EH (cell line): Measurements from ENCODE around the gene HLF.

Source experiments
- DNase-seq: peaks from one replicate; pipeline ENCODE4 v3.0.0-alpha.2; 2015; ENCODE audit warnings: low read depth

HLF gene

DNA sequence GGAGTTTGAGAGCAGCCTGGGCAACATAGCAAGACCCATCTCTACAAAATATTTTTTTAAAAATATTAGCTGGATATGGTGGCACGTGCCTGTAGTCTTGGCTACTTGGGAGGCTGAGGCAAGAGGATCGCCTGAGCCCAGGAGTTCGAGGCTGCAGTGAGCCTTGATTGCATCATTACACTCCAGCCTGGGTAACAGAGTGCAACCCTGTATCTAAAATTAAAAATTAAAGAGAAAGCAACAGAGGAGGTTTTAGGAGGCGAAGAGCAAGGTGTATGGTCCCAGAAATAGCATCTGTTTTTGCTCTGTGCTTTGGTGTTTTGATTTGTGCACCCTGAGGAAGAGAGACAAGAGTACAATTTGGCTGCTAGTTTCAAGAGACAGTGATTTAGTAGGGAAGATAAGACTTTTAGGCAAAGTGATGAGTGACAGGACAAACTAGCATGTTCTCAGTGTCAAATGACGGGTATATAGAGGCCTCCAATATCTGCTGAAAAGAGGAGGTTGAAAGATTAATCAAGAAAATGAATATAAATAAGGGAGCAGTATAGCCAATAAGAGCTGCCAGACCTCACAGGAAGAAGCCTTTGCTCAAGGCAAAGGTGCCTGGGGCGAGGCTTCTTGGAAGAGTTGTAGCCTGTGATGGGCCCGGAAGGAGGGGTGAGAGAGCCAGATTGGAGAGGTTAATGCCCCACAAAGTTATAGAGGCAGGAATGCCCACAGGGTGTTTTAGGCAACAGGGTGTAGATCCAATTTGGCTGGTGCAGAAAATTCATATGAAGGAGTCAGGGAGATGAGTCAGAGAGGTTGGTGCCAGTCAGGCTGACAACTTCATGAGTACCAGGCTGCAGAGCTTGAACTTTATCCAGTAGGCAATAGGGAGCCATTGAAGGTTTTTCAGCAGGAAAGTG is 11.4 kb downstream of the HLF start:
- no peak for DNase-seq

- no peak for DNase-seq
Measured at GRCh38 chr17:55278173-55278961, 13.6 kb downstream of the HLF start.

DNA sequence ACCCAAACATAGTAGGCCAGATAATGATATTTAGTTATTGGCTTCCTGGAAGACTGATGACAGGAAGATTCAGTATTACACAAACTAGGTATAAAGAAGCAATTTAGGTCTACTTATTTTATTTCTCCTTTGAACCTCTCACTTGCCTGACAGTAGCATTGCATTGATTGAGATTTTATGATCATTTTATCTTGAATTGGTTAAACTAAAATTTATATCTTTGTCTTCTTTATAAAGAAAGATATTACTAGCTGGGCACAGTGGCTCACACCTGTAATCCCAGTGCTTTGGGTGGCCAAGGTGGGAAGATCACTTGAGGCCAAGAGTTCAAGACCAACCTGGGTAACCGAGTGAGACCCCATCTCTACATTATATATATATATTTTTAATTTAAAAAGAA is 14.4 kb downstream of the HLF start:
- DNase-seq: no peak

DNA sequence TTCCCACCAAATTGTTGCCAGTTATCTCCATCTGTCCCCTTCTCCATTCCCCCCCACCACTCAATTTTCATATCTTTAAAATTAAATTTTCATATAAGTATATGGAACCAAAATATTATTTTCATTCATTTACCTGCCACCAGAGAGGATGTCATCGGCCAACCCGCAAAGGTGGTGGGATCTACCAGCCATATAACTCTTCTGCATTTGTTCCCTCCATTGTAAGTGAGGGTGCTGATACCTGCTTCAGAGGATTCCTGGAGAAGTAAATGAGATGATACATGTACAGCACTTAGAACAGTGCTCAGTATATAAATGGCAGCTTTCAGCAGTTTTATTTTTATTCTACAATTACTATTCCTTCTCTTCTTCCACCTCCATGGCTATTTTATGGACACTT is 15.0 kb downstream of the HLF start:
- DNase-seq: no peak

DNA sequence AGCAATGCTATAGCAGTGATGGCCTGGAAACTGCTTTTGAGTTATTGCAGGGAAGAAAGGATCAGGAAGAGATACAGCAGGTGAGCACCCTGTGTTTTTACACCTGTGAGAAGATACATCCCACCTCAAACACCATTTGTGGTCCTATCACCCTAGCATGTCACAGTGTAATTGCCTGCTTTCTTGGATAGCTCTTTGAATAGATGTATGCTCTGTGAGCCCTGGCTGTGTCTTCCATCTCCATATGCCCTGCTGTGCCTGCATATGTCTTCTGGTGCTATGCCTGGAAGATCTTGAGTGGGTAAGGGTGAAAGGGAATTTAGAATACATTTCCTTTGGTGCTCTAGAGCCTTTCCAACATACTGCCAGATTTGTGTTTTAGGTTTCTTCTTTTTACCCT is 15.5 kb downstream of the HLF start:
- no peak for DNase-seq

GRCh38 chr17:55281649-55282378 is 17.1 kb downstream of the HLF start:
- DNase-seq: no peak

- no peak for DNase-seq
Measured at GRCh38 chr17:55282379-55282702, 17.6 kb downstream of the HLF start.

- DNase-seq: no peak
Measured at GRCh38 chr17:55282741-55283140, 18.0 kb downstream of the HLF start.

- DNase-seq: no peak
Measured at GRCh38 chr17:55283256-55283965, 18.7 kb downstream of the HLF start.

DNA sequence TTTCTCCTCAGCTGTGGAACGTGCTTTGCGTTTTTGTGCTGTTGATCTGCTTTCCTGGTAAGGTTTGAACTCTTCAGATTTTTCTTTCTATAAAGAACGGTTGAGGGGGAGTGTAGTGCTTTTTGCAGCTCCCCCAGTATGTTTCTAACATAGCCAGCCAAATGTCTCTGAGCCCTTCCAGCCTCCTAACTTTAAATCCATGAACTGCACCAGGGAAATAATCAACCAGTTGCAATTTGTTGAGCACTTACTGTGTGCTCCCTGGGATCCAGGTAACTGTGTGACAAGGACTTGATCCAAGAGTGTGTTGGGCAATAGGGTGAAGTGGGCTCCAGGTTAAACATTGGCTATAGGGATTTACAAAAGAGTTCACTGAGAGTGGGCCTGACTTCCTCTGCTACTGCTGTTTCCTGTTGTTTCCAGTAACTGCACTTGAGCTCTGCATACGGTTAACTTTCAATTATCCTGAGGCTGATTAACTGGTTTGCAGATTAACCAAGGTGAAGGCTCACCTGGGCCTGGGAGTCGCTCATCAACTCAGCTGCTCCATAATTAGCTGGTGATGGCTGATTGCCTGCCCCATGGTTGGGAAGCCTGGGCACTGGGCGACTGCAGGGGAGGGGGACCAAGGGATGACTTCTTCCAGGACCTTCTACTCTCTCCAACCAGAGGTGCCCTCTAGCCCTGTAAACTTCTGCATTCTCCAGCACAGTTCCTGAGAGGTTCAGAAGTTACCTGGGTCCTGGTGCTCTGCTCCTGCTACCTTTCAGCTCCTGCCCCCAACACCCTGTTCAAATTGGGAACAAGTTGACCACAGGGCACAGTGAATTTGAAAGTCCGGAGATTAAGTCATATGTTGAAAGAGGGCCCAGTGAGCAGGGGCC is 19.5 kb downstream of the HLF start:
- no peak for DNase-seq

- DNase-seq: no peak
Measured at GRCh38 chr17:55284944-55285339, 20.2 kb downstream of the HLF start.

GRCh38 chr17:55285340-55286301 is 20.9 kb downstream of the HLF start:
- DNase-seq: peak; percentile 47

DNA sequence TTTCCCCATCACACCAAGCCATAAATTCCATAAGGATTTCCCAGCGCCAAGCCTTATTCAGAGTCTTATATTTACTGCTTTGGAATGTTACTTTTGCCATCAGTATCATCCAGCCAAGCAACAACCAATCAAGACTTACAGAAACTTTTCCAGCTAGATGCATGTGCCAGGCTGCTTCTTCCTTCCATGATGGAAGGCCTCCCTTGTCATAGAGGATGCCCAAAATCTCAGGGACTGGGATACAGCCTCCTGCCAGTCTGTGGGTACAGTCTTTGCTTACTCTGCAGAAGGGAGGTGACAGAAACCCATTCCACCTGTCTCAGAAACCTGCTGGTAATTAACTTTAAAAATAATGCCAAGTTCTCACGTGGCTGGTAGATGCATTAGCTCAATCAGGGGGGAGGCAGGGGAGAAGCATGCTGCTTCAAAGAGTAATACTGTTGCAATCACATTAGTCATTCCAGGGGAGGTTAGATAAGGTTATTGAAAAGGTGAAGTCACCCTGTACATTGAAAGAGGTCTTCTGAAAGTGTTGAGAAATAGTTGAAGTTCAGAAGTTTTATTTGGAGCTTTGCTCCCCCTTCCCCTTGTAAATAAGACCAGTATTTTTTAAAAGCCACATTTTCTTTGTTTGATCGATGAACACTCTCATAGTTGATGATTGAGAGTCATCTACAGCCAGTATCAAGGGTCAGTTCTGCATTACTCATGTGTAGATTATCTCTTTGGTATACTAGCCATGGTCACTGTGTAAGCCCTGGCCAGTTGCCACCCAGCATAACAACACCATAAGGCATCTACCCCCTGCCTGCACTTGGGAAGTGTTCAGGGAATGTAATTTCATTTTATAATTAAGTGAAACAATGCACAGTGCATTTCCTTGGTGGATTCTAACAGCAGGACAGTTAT is 22.2 kb downstream of the HLF start:
- DNase-seq: peak; percentile 33

DNA sequence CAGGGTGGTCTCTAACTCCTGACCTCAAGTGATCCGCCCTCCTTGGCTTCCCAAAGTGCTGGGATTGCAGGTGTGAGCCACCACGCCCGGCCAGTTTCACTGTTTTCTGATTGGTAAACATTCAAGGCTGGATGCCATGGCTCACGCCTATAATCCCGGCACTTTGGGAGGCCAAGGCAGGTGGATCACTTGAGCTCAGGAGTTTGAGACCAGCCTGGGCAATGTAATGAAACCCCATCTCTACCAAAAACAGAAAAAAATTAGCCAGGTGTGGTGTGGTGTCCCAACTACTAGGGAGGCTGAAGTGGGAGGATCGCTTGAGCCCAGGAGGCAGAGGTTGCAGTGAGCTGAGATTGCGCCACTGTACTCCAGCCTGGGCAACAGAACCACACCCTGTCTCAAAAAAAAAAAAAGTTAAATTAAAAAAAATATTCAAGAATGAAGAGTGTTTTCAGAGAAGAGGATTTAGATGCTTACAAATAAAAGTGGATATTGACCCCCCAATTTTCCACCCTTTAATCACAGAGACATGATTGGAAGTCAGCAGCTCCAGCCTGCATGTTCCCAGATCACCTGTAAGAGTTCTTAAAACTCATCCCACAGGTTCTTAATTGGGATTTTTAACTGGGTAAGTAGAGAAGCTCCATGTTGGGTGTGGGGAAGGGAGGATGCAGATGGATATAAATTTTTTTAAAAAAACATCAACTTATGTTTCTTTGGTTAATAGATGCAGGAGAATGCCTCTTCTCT is 23.8 kb downstream of the HLF start:
- DNase-seq: no peak

GRCh38 chr17:55289106-55289446 is 24.3 kb downstream of the HLF start:
- no peak for DNase-seq

DNA sequence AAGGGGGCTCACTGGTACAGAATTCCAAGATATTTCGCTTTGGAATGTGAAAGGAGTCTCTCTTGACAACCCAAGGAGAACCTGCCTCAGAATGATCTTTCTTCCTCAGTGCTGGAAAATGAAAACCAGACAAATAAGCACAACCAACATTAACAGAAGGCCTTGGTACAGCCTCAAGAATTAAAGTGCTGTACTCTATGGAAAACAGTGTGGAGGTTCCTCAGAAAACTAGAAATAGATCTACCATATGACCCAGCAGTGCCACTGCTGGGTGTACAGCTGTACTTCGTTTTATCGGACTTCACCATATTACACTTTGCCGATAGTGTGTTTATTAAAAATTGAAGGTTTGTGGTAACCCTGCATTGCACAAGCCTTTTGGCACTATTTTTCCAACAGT is 25.2 kb downstream of the HLF start:
- DNase-seq: no peak

DNA sequence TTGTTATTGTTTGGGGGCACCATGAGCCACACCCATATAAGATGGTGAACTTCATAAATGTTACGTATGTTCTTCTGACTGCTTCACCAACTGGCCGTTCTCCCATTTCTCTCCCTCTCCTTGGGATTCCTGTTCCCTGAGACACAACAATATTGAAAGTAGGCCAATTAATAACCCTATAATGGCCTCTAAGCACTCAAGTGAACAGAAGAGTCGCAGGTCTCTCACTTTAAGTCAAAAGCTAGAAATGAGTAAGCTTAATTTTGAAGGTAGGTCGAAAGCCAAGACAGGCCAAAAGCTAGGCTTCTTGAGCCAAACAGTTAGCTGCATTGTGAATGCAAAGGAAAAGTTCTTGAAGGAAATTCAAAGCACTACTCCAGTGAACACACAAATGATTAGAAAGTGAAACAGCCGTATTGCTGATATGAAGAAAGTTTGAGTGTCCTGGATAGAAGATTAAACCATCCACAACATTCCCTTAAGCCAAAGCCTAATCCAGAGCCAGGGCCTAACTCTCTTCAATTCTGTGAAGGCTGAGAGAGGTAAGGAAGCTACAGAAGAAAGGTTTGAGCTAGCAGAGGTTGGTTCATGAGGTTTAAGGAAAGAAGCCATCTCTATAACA is 25.8 kb downstream of the HLF start:
- no peak for DNase-seq

GRCh38 chr17:55291114-55291507 is 26.4 kb downstream of the HLF start:
- no peak for DNase-seq
